GM12875 (cell line): Measurements from ENCODE around the gene FBXW10B.
"Not testable (repeated sequence)": the region's sequence is repeated elsewhere in the genome, so short reads cannot be mapped to it uniquely, and the experiment has no call there.

ENCODE experiments used
- H3K4me3 ChIP-seq: one replicate; pipeline ENCODE4 v1.5.1; 2011; ENCODE audit warnings: low read depth, low read length, control low read depth
- TF ChIP-seq, protein P1 (sequence below): IDR thresholded peaks from 2 replicates; pipeline ENCODE4 v1.5.1; 2011; ENCODE audit warnings: low read depth, mild to moderate bottlenecking, control low read depth, inconsistent platforms, low read length, moderate library complexity, borderline replicate concordance; ENCODE audit not compliant: insufficient read depth

FBXW10B gene, protein sequence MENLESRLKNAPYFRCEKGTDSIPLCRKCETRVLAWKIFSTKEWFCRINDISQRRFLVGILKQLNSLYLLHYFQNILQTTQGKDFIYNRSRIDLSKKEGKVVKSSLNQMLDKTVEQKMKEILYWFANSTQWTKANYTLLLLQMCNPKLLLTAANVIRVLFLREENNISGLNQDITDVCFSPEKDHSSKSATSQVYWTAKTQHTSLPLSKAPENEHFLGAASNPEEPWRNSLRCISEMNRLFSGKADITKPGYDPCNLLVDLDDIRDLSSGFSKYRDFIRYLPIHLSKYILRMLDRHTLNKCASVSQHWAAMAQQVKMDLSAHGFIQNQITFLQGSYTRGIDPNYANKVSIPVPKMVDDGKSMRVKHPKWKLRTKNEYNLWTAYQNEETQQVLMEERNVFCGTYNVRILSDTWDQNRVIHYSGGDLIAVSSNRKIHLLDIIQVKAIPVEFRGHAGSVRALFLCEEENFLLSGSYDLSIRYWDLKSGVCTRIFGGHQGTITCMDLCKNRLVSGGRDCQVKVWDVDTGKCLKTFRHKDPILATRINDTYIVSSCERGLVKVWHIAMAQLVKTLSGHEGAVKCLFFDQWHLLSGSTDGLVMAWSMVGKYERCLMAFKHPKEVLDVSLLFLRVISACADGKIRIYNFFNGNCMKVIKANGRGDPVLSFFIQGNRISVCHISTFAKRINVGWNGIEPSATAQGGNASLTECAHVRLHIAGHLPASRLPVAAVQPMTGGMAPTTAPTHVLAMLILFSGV

DNA sequence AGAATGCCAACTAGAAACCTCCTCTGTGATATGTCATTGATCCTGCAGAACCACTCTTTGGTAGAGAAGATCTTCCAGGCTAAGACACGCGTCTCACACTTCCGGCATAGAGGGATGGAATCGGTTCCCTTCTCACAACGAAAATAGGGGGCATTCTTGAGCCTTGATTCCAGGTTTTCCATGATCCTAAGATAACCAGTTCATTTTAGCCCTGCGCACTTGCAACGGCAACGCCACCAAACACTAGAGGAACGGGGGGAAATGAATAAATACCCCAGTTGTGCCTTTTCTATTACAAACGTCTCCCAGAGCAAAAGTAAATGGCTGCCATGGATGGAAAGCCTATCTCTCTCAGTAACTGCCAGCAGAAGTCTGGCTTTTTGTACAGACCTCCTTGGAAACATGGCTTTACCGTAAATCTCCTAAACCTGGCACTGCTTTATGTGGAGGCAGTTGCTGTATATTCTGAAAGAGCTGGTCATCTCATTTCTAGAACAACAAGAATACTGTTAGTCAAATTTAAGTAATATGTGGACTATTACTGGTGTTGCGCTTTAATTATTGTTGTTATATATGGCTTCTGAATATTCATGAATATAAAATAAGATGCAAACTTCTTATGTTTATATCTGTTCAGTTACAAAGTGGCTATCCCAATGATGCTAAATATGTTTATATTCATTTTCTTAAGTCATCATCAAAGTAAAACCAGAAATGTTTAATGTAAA lies at the start of gene FBXW10B:
TSS of gene FBXW10B (minus strand) at position 374 of the 728 bp plus-strand sequence. CDS start at position 182, 192 bp downstream.
- not testable (repeated sequence) for H3K4me3 ChIP-seq

DNA sequence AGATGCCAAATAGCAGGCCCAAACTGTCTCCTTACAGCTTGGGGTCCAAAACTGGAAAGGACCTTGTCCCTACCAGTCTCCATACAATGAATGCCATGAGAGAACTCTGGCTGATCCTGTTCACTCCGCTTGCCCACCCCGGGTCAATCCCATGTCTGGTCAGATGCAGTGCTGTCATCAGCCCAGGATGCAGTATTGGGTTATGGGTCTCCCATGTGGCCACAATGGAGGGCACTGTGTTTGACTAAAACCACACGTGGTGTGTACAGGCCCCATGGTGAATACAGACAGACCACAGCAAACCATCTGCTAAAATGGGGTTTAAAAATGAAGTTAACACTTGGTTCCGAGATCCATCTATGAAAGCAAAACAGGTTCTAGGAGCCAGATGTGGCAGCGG lies 44.2 kb upstream of the FBXW10B start:
- H3K4me3 ChIP-seq: no peak overlapping the region
- TF ChIP-seq, protein P1, sequence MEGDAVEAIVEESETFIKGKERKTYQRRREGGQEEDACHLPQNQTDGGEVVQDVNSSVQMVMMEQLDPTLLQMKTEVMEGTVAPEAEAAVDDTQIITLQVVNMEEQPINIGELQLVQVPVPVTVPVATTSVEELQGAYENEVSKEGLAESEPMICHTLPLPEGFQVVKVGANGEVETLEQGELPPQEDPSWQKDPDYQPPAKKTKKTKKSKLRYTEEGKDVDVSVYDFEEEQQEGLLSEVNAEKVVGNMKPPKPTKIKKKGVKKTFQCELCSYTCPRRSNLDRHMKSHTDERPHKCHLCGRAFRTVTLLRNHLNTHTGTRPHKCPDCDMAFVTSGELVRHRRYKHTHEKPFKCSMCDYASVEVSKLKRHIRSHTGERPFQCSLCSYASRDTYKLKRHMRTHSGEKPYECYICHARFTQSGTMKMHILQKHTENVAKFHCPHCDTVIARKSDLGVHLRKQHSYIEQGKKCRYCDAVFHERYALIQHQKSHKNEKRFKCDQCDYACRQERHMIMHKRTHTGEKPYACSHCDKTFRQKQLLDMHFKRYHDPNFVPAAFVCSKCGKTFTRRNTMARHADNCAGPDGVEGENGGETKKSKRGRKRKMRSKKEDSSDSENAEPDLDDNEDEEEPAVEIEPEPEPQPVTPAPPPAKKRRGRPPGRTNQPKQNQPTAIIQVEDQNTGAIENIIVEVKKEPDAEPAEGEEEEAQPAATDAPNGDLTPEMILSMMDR: no peak

DNA sequence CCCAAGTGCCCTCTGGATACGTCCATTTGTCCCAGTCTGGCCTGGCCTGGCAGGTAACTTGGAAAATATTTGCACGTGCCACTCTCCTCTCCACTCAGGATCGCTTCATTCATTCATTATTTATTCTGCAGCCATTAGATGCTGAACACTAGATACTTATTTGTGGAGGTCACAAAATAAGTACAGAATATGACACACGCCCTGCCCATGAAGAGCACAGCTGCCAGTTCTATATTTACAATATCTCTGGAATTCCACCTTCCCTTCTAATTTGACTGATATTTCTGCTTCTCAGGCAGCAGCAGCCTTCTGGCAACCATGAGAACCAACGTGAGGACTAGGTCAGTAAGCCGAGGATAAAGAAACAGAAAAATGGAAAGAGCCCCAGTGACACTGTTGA lies 43.7 kb upstream of the FBXW10B start:
- TF ChIP-seq, protein P1: no peak
- no peak overlapping the region for H3K4me3 ChIP-seq

DNA sequence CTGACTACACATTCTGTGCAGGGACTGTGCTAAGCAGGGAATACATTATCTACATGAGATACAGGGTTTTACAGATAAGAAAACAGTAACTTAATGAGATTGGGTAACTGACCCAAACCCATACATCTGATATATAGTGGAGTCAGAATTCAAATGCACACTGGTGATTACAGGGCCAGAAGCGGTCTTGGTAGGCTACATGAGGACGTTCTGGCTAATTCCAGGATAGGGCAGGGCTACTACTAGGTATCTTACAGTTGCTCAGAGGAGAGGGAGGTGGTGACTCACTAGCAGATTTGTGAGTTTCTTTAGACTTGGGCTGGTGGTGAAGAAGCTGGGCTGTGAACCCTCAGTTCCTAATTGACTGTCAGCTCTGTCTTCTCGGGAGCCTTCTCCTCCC lies 43.2 kb upstream of the FBXW10B start:
- H3K4me3 ChIP-seq: no peak overlapping the region
- TF ChIP-seq, protein P1: no peak

DNA sequence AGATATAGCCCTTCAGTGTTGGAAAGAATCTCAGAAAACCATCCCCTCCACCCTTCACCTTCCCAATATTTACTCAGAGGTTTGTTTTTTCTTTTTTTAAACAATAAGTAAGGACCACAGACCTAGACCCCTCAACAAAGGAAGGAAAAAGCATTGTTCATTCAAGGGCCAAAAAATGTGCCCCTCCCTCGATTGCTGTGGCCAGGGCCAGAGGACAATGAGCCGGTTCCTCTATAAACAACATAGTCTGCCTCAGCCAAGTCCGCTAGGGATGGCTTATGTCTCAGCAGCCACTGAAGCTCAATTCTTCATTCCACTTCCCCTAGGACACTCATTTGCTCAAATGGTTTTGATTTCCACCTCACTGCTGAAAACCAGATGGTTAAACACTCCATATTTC lies 40.6 kb upstream of the FBXW10B start:
- TF ChIP-seq, protein P1: no peak
- H3K4me3 ChIP-seq: no peak overlapping the region

DNA sequence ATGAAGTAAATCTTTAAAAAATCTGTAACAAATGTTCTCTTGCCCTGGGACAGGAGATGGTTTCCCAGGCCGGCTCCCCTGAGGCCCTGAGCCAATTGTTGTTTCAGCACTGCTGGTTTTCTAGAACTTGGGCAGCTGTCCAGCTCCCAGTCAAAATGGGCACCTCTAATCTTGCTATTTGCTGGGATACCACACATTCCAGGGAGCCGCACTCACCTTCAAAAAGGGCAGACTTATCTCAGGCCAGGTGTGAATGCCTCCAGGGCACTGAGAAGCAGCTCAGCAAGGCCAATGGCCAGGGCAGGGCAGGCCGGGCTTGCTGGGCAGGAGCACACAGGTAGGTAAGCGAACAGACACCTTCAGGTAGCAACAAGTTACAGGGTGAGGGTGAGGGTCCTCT lies 40.2 kb upstream of the FBXW10B start:
- TF ChIP-seq, protein P1: no peak
- H3K4me3 ChIP-seq: no peak overlapping the region

DNA sequence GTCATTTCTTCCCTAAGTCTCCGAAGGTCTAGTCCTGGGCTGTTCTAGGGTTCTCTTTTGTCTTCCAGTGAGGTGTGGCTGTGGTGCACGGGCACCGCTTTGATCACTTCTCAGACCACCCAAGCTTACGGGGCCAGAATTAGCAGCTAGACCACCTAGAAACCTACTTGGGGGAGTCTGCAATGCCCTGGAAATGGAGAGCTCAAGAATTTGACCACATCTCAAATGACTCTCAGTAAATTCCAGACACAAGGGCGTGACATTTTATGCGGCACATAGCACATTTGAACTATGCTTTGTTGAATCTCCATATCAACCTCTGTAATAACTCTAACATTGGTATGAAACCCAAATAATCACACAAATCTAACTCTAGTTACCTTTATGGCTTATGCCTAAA lies 39.7 kb upstream of the FBXW10B start:
- H3K4me3 ChIP-seq: no peak overlapping the region
- TF ChIP-seq, protein P1: no peak
